SH-SY5Y (cell line): ENCODE measurements around the gene TLE2.

Experiments used
- GATA2 ChIP-seq: IDR thresholded peaks from 2 replicates; pipeline ENCODE4 v1.6.1; 2011; ENCODE audit warnings: mild to moderate bottlenecking, low read depth, low read length
- GATA3 ChIP-seq: IDR thresholded peaks from 2 replicates; pipeline ENCODE4 v1.6.1; 2011; ENCODE audit warnings: low read depth, mild to moderate bottlenecking, low read length, moderate library complexity

DNA sequence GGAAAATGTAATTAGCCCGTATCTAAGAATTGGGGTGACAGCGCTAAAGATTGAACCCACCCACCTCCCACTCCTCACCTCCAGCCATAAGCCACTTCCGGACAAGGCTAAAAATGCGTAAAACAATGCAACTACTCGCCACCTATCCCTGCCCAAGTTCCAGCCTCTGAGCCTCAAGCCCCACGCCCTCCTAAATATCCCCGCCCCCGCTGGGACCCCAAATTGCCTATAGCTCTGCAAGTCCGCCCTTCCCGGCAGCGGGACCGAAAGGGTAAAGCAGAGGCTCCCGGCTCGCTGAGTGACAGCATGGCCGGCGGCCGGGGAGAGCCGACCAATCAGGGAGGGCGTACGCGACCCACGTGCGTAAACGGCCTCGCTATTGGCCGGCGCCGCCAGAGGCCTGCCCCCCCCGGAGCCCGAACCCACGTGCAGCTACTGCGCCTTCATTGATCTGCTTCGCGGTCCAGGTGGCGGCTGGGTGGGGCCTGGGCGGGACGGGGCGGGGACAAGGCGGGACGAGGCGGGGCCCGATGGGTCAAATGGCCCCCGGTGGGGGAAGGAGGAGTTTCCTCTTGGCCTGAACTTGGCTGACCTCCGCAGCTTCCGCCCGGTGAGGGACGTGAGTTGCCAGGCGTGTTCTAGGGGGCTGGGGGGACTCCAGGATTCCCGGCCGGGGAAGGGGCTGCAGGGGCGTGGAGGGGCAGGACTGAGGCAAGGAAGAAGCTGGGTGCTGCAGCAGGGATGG is 51.9 kb downstream of the TLE2 start, which contains the start of gene TLE6:
- no peak for TF ChIP-seq GATA2
- no peak for TF ChIP-seq GATA3
